NCI-H69 (cell line): Measurements from ENCODE around the gene SENP7.
A peak's percentile ranks its signal among the peaks of the same experiment; 100 is the strongest.
"Not testable (repeated sequence)": the region's sequence is repeated elsewhere in the genome, so short reads cannot be mapped to it uniquely, and the experiment has no call there.

Experiments
- DNase-seq: peaks from one replicate; lab custom pipeline; 2025; lab: John Stamatoyannopoulos, UW

Gene SENP7, protein sequence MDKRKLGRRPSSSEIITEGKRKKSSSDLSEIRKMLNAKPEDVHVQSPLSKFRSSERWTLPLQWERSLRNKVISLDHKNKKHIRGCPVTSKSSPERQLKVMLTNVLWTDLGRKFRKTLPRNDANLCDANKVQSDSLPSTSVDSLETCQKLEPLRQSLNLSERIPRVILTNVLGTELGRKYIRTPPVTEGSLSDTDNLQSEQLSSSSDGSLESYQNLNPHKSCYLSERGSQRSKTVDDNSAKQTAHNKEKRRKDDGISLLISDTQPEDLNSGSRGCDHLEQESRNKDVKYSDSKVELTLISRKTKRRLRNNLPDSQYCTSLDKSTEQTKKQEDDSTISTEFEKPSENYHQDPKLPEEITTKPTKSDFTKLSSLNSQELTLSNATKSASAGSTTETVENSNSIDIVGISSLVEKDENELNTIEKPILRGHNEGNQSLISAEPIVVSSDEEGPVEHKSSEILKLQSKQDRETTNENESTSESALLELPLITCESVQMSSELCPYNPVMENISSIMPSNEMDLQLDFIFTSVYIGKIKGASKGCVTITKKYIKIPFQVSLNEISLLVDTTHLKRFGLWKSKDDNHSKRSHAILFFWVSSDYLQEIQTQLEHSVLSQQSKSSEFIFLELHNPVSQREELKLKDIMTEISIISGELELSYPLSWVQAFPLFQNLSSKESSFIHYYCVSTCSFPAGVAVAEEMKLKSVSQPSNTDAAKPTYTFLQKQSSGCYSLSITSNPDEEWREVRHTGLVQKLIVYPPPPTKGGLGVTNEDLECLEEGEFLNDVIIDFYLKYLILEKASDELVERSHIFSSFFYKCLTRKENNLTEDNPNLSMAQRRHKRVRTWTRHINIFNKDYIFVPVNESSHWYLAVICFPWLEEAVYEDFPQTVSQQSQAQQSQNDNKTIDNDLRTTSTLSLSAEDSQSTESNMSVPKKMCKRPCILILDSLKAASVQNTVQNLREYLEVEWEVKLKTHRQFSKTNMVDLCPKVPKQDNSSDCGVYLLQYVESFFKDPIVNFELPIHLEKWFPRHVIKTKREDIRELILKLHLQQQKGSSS

GRCh38 chr3:101512646-101513418 is at the start of gene SENP7:
Gene SENP7, minus strand, starts transcription at chr3:101513212. Its CDS starts 82 bp downstream, at chr3:101513130.
- DNase-seq: peak; percentile 86

DNA sequence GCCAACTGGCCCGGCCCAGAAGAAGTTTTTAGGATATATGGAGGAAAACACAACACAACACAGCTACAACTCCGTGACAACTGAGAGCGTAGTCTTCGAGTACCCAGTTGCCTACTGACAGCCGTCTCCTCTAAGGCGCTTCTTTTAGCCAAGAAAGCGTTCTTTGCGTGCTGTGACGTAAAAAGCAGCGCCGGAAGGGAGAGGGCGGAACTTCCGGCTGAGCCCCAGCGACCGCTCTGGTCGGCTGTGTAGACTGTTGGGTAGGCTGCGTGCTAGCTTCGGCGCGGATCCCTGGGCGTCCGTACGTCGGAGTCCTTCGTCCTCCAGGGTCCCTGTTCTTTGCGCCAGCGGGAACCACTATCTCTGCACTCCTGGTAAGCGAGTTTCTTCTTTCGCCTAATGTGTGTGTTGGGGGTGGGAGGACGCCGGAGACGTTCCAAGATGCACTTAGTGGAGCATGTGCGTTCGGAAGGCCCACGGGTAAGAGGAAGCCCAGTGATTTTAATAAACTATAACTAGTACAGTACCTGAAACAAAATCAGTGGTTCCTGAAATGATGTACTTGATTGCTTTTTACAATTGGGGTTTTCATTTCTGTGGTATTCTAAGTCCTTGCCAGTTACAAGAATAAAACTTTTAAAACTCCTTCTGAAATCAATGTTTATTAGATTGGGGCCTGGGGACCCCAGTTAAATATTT is 48.8 kb upstream of the SENP7 start, which contains the start of gene TRMT10C:
Gene TRMT10C, plus strand, starts transcription at position 239 of the 699 bp plus-strand sequence. CDS start 2,914 bp downstream, outside the sequence.
- peak; percentile 89 for DNase-seq

GRCh38 chr3:101556064-101556463 is 43.1 kb upstream of the SENP7 start:
- DNase-seq: no peak

- DNase-seq: not testable (repeated sequence)
These were observed 40.4 kb upstream of the SENP7 start for GRCh38 chr3:101553381-101553780.

DNA sequence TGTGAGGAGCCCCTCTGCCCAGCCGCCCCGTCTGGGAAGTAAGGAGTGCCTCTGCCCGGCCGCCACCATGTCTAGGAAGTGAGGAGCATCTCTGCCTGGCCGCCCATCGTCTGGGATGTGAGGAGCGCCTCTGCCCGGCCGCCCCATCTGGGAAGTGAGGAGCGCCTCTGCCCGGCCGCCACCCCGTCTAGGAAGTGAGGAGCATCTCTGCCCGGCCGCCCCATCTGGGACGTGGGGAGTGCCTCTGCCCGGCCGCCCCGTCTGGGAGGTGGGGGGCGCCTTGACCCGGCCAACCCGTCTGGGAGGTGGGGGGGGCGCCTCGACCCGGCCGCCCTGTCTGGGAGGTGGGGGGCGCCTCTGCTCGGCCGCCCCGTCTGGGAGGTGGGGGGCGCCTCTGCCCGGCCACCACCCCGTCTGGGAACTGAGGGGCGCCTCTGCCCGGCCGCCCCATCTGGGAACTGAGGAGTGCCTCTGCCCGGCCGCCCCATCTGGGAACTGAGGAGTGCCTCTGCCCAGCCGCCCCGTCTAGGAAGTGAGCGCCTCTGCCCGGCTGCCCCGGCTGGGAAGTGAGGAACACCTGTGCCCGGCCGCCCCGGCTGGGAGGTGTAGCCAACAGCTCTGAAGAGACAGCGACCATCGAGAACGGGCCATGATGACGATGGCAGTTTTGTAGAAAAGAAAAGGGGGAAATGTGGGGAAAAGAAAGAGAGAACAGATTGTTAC is 38.5 kb upstream of the SENP7 start:
- not testable (repeated sequence) for DNase-seq

- no peak for DNase-seq
These were observed 36.5 kb upstream of the SENP7 start for GRCh38 chr3:101549473-101549872.

- no peak for DNase-seq
These were observed 35.6 kb upstream of the SENP7 start for GRCh38 chr3:101548527-101549105.

DNA sequence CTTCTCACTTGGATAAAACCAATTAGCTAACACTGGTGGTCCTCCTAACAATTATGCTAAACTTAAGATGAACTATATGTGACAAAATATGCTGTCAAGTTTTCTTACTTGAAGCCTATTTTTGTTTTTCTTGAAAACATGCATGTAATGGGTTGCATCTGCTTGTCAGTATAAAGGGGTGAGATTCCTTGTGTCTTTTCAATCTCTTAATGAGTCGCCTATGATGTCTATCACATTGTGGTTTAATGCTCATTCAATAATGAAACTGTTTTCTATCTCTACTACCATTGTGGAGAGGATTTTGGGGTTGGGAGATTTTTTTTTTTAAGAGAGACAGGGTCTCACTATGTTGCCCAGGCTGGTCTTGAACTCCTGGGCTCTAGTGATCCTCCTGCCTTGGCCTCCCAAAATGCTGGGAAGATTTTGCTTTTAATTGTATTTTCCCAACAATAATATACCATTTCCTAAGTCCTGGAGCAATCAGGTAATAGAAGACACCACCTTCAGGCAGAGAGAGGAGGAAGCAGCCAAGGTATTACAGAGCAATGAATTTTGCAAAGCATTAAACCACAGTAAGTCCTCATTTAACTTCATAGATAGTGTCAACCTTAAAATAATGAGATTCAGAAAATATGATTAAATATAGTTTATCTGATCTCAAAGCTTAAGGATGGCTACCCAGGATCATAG is 31.3 kb upstream of the SENP7 start:
- DNase-seq: no peak

GRCh38 chr3:101542957-101543356 is 29.9 kb upstream of the SENP7 start:
- no peak for DNase-seq

DNA sequence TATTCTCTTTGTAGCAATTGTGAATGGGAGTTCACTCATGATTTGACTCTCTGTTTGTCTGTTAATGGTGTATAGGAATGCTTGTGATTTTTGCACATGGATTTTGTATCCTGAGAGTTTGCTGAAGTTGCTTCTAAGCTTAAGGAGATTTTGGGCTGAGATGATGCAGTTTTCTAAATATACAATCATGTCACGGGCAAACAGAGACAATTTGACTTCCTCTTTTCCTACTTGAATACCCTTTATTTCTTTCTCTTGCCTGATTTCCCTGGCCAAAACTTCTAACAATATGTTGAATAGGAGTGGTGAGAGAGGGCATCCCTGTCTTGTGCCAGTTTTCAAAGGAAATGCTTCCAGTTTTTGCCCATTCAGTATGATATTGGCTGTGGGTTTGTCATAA is 23.9 kb upstream of the SENP7 start:
- not testable (repeated sequence) for DNase-seq

DNA sequence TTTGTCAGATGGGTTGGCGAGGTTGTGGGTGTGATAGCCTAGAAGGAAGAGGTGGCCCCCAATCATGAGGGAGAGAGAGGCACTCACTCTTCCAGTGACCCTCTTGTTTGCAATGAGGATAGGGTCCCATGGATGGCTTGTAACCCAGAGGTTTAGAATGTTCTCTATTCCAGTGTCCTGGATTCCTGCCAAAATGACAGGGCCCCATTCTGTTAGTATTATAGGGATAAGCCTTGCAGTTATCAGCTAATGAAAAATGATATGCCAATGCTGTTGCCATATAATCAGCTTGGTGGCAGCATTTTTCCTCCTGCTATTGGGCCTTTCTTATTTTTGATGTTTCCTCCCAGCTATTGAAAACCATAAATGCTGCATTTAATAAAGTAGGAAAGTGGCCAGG is 23.3 kb upstream of the SENP7 start:
- DNase-seq: no peak

DNA sequence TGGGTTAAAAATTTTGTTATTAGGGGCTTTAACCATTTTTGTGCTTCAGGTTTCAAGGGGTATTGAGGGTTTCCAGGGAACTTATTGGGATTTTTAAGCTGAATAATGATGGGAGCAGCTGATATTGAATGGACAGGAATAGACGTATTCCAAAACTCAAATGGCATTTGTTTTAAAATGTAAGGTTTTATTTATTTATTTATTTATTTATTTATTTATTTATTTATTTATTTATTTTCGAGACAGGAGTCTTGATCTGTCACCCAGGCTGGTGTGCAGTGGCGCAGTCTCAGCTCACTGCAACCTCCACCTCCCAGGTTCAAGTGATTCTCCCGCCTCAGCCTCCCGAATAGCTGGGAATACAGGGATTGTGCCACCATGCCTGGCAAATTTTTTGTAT is 22.2 kb upstream of the SENP7 start:
- DNase-seq: no peak

GRCh38 chr3:101533603-101533968 is 20.6 kb upstream of the SENP7 start:
- no peak for DNase-seq

DNA sequence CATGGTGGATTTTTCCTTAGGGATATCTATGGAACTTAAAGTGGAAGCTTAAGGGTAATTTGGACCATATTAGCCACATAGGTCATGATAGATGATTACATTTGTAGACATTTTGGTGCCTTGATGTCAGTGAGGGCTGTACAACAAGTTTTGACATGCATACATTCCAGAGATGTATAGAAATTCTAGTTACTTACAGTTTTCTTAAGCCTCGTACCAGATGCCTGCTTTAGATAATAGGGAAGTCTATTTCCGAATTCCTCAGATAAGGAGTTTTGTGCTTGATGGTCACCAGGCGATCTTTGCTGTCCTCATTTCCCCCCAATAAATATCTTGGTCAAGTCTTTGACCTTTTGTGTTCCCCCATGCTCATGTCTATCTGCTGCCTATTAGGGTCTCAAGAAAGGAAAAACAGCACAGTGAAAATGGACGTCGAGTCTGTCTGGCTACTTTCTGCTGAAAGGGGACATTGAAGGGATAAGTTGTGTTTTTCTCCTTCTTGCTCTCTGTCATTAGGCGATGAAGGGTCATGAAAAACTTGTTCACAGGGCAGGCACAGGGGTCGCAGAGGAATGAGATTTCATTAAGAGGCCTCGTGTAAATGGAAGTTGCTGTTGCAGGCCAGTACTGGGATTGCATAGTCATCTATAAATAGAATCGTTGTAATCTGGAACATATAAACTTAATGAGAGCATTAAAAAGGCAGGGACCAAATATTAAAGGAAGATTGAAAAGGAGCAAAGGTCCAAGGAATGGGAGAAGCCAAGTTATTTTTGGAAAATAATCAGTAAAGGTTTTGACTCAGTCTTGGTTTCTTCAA is 20.0 kb upstream of the SENP7 start:
- DNase-seq: no peak

- DNase-seq: no peak
These were observed 18.6 kb upstream of the SENP7 start for GRCh38 chr3:101531473-101532086.

- DNase-seq: no peak
These were observed 17.7 kb upstream of the SENP7 start for GRCh38 chr3:101530686-101531047.

GRCh38 chr3:101529816-101530685 is 17.0 kb upstream of the SENP7 start:
- DNase-seq: no peak
